HL-60/S4 treated with phorbol 12-myristate 13-acetate at 8.2 ng/mL for 4 days and 3 days (cell line): Measurements from ENCODE around the gene RHBDF1.
"Not testable (repeated sequence)": the region's sequence is repeated elsewhere in the genome, so short reads cannot be mapped to it uniquely, and the experiment has no call there.

Experiments
- in situ Hi-C: fragments of 300-500 bp; cut with MboI; formaldehyde crosslinking; loops from 2 replicates; pipeline ENCODE4 v1.15.0; 2022; ENCODE audit warnings: low sequenced_read_pairs

The RHBDF1 gene

GRCh38 chr16:59440-60059 lies 12.9 kb downstream of the RHBDF1 start:
- in situ Hi-C loops: no loop called here

DNA sequence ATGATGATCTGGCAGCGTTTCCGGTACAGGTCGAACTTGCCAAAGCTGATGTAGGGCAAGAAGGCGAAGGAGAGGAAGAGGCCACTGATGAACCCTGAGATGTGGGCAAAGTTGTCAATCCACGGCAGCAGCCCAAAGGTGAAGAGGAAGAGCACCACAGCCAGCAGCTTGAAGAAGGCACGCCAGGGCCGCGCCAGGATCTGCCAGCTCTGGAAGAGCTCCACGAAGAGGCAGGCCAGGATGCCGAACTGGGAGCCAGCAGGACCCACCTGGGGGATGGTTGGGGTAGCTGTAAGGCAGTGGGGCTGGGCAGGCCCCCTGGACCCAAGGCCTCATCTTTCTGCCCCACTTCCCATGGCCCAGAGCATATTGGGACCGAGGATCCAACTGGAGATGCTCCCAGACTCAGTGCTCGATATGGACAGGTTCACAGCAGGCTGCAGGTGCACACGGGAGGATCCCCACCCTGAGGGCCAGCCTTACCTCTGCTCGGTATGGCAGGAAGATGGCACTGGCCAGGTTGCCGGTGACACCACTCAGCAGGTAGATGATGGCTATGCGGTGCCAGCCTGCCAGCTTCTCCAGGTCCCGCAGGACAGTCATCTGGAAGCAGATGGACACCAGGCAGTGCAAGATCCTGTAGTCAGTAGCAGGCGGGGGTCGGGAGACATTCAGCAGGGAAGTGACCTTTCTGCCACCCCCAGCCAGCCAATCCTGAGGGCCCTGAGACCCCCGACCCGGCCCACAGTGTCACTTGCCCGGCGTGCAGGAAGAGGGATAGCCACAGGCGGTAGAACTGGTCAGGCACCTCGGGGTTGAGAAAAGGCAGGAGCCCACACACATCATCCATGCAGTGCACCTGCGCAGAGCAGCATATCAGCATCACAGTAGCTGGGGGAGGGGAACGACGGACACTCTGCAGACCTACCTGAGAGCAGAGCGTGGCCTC lies 13.7 kb downstream of the RHBDF1 start:
- in situ Hi-C loops: no loop called here

- in situ Hi-C loops: no loop called here
These were observed 14.7 kb downstream of the RHBDF1 start for GRCh38 chr16:57711-58110.

DNA sequence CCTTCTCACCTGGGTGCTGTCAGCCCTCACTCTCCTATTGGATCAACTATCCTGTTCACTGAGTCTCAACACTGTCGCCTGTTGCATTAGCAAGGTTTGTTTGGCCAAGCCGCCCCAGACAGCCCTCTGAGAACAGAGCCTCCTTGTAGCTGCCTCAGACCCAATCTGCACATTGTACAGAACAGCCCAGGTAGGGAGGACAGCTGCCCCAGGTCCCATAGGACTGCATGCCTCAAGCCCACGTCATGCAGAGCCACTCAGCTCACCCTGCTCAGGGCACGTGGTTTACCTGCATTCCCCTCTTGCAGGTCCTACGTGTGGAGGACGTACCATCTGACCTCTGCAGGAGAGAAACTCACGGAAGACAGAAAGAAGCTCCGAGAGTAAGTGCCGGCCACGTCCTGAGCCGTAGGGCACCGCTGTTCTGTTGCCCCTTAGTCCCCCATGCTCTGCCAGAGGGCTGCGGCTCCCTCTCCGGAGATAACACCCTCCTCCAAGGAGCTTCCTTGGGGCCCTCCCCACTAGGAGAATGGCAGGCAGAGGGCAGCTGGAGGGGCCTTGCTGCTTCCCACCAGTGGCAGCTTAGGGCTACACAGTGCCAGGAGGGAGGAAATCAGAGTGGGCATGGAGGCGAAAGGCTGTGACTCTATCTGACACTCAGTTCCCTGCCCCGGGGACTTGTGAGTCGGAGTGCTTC lies 16.1 kb downstream of the RHBDF1 start:
- in situ Hi-C loops: no loop called here

DNA sequence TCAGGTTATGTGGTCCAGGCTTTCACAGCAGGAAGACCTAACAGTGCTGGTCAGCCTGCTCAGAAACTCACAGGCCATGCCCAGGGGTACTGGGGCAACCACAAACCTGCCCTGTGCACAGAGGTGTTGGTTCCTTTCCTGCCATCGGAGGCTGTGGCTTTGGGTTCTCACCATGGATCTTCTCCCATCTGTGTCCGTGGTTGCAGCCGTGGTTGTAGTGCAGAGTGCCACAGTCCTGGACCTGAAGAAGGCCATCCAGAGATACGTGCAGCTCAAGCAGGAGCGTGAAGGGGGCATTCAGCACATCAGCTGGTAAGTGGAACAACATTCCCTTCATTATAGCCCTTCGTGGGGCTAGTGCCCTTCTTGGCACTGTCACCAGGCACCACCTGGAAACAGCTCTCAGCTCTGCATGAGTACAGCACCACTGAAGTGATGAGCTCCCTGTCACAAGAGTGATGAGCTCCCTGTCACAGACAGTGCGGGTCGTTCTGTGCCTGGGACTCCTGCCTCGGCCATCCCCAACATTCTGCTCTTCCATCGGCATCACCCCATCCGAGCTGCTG lies 16.8 kb downstream of the RHBDF1 start:
- in situ Hi-C loops: no loop called here

- in situ Hi-C loops: no loop called here
These were observed 18.2 kb downstream of the RHBDF1 start for GRCh38 chr16:54237-54581.

- in situ Hi-C loops: no loop called here
These were observed 18.8 kb downstream of the RHBDF1 start, which contains the start of the genes POLR3K and SNRNP25 for GRCh38 chr16:53346-54236. Gene POLR3K, minus strand, starts transcription at chr16:53608. Its CDS starts 22 bp downstream, at chr16:53586. Gene SNRNP25, plus strand, starts transcription at chr16:53828. Its CDS starts 189 bp downstream, at chr16:54017.

DNA sequence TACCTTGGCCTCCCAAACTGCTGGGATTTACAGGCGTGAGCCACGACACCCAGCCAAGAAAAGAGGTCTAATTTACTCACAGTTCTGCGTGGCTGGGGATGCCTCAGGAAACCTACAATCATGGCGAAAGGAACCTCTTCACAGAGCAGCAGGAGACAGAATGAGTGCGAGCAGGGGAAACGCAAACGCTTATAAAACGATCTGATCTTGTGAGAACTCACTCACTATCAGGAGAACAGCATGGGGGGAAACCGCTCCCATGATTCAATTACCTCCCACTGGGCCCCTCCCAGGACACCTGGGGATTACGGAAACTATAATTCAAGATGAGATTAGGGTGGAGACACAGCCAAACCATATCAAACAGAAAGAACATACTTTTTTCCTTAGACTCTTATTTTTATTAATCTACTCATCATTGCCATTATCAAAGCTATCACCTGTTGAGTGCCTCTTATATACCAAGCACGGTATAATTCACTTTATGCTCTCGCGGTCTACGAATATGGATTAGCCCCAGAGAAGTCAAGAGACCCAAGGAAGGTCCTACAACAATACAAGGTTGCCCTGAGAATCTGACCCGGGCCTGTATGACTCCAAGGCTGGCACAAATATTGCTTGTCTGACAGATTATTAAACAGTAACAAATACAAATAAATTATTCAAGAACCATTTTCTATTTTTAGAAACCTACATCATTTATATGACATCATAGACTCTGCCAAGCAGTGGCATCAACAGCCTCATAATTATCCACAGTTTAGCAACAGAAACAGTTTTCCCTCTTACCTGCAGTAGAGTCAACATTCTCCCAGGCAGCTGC lies 21.5 kb downstream of the RHBDF1 start:
- in situ Hi-C loops: no loop called here

GRCh38 chr16:47234-47633 lies 25.2 kb downstream of the RHBDF1 start:
- in situ Hi-C loops: no loop called here

GRCh38 chr16:46510-46909 lies 25.9 kb downstream of the RHBDF1 start:
- in situ Hi-C loops: not testable (repeated sequence)

DNA sequence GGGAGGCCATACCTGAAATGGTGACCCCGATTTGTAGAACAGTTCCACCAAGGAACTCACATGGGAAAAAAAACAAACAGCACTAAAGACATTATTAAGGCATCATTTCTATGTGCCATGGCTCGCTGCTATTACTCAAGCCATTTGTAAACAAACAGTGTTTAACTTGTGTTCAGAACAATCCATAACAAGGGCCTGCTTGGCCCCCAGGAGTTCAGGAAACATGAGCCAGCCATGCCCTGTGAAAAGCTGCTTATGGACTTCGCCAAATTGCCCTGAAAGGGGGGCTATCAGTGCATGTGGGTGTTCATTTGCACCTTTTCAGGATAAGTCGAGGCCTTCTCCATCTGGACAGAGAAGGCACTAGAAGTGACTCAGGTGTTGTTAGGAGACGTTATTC lies 27.0 kb downstream of the RHBDF1 start:
- in situ Hi-C loops: no loop called here

DNA sequence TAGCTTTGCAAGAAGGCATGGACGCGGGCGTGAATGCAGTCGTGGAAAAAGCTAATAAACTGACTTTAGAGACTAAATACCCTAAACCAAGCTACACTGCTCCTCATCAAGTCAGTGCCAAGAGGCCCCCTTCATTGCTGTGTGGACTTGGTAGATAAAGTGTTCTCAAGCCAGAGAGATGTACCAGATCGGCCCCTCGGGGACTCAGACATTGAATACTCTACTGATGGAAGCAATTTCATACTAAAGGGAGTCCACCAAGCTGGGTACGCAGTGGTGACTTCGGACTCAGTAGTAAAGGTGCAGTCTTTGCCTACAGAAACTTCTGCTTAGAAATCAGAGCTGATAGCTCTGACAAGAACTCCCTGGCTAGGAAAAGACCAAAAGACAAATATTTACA lies 27.8 kb downstream of the RHBDF1 start:
- in situ Hi-C loops: no loop called here

GRCh38 chr16:43294-43693 lies 29.1 kb downstream of the RHBDF1 start:
- in situ Hi-C loops: no loop called here

- in situ Hi-C loops: no loop called here
These were observed 29.7 kb downstream of the RHBDF1 start for GRCh38 chr16:42691-43090.

DNA sequence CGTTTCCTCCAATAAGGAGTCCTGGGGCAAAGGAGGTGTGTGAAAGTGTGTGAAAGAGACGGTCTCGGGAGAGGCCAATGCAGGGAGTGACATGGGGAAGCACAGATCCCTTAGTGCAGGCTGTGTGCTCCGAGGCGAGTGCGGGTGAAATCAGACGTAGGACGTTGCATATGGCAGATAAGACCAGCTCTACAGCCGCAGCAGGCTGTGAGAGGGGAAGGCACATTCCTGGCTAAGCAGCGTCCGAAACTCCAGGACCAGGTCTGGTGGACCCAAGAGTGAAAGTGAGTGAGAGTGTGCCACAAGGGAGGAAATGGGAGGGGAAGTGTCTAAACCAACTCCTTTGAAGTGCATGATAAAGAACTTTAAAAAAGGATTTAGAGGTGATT lies 30.4 kb downstream of the RHBDF1 start:
- in situ Hi-C loops: no loop called here

GRCh38 chr16:41439-42068 lies 30.9 kb downstream of the RHBDF1 start:
- in situ Hi-C loops: no loop called here

GRCh38 chr16:38941-39892 lies 33.2 kb downstream of the RHBDF1 start:
- in situ Hi-C loops: no loop called here

DNA sequence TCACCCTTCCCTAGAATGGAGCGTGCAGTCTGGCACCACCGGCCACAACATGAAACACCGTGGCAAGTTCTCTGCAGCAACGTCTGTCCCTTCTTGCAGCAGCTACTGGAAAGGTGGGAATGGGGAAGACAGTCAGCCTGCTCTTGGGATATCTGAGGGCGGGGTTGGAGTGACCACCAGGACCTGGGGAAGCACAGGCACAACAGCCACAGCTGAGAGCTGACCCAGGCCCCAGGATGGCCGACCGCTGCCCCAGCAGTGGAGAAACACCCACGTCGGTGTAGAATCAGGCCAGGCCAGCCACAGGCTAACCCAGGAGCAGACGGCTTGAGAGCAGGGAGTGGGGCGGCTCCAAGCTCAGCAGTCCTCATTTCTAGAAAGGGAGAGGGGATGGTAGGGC lies 34.2 kb downstream of the RHBDF1 start:
- in situ Hi-C loops: not testable (repeated sequence)
